ENCODE results near the gene TLR6.
"Not testable (repeated sequence)": the region's sequence is repeated elsewhere in the genome, so short reads cannot be mapped to it uniquely, and the experiment has no call there.

The TLR6 gene

GRCh38 chr4:38822748-38823303, 33.8 kb downstream of the TLR6 start:
- DNase-seq (ENCODE audit: low spot score): no peak

DNA sequence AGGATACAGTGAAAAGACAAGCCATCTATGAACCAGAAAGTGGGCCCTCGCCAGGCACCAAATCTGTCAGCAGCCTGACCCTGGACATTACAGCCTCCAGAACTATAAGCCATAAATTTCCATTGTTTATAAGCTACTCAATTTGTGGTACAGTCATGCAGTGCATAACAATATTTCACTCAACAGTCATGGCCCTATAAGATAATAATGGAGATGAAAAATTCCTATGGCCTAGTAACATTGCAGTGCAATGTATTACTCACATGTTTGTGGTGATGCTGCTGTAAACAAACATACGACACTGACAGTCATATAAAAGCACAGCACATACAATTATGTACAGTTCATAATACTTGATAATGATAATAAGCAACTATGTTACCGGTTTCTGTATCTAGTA, 34.9 kb downstream of the TLR6 start:
- no peak for DNase-seq (ENCODE audit: low spot score)

- no peak for DNase-seq (ENCODE audit: low spot score)
Measured at GRCh38 chr4:38820329-38821061, 36.1 kb downstream of the TLR6 start.

DNA sequence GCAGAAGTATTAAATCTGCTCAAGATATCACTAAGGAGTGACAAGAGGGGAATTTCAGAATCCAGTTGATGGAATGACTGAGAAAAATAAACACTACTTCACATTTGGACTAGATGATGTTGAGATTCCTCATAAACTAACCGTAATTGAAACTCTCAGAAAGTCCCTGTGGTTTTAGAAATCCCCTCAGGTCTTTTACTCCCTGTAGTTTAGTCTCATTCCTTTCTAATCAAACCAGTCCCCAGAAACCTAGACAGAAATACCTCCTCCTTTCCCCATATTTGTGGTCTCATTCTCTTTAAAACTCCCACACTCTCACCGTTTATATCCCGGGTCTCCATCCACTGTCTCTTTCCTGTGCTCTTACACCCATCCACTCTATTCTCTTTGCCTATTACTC, 37.0 kb downstream of the TLR6 start:
- DNase-seq (ENCODE audit: low spot score): no peak

GRCh38 chr4:38818441-38818976, 38.1 kb downstream of the TLR6 start:
- DNase-seq (ENCODE audit: low spot score): no peak

DNA sequence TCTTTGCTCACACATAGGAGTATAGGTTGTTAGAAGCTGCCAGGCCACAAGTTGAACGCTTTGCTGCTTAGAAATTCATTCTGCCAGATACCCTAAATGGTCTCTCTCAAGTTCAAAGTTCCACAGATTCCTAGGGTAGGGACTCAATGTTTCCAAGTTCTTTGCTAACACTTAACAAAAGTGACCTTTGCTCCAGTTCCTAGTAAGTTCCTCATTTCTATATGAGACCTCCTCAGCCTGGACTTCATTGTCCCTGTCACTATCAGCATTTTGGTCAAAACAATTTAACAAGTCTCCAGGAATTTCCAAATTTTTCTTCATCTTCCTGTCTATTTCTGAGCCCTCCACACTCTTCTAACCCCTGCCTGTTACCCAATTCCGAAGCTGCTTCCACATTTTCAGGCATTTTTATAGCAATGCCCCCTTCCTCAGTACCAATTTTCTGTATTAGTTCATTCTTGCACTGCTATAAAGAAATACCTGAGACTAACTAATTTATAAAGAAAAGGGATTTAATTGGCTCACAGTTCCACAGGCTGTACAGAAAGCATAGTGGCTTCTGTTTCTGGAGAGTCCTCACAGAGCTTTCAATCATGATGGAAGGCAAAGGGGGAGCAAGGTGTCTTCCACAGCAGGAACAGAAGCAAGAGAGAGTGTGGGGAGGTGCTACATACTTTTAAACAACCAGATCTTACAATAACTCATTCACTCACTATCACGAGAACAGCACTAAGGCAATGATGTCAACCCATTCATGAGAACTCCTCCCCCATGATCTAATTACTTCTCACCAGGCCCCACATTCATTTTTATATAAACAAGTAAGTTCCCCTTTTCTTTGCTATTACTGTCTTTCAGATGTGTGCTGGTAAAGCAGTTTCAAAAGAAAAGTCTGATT, 40.5 kb downstream of the TLR6 start:
- DNase-seq (ENCODE audit: low spot score): no peak

DNA sequence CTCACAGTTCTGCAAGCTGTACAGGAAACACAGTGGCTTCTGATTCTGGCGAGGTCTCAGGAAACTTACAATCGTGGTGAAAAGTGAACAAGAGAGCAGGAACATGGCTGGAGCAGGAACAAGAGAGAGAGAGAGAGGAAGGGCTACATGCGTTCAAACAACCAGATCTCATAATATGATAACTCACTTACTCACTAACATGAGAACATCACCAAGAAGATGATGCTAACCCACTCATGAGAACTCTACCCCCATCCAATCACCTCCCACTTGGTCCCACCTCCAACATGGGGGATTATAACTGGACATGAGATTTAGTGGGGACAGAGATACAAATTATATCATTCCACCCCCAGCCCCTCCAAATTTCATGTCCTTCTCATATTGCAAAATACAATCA, 42.2 kb downstream of the TLR6 start:
- no peak for DNase-seq (ENCODE audit: low spot score)

GRCh38 chr4:38811297-38811696, 45.3 kb downstream of the TLR6 start:
- DNase-seq (ENCODE audit: low spot score): no peak

- not testable (repeated sequence) for DNase-seq (ENCODE audit: low spot score)
Measured at GRCh38 chr4:38807462-38807861, 49.2 kb downstream of the TLR6 start.

- not testable (repeated sequence) for DNase-seq (ENCODE audit: low spot score)
Measured at GRCh38 chr4:38806251-38806650, 50.4 kb downstream of the TLR6 start.

DNA sequence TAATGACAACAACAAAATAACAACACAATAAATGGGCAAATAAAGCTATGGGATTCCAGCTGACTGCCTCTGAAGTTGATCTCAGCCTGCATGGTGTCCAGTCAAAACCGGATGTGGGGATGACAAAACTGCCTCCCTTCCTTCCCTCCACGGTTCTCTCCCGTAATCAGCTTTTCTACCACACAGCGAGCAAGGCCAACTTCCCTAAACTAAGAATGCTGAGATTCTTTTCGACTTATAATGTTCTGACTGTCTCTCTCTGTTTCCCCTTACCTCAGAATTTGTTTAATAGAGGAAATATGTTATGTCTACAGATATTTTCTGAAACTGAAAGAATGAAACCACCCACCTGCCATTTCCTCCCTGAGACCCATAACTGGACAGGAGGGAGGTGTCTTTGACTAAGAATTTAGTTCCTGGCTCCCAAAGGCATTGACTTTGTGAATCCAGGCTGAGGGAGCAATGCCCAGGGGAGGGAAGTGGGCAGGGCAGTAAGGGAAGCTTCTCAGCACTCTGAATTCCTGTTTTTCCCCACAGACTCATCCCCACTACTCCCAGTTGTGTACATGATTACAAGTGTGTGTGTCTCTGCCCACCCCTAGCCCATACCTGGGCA, 51.0 kb downstream of the TLR6 start:
- DNase-seq (ENCODE audit: low spot score): no peak

GRCh38 chr4:38804654-38805295, 51.8 kb downstream of the TLR6 start, which contains the start of gene TLR1:
TLR1 (minus strand) TSS chr4:38804791; CDS start chr4:38798831, 5,960 bp downstream.
- DNase-seq (ENCODE audit: low spot score): peak; percentile 46

GRCh38 chr4:38803833-38804653, 52.6 kb downstream of the TLR6 start:
- DNase-seq (ENCODE audit: low spot score): no peak

- DNase-seq (ENCODE audit: low spot score): no peak
Measured at GRCh38 chr4:38802561-38803355, 53.9 kb downstream of the TLR6 start.

DNA sequence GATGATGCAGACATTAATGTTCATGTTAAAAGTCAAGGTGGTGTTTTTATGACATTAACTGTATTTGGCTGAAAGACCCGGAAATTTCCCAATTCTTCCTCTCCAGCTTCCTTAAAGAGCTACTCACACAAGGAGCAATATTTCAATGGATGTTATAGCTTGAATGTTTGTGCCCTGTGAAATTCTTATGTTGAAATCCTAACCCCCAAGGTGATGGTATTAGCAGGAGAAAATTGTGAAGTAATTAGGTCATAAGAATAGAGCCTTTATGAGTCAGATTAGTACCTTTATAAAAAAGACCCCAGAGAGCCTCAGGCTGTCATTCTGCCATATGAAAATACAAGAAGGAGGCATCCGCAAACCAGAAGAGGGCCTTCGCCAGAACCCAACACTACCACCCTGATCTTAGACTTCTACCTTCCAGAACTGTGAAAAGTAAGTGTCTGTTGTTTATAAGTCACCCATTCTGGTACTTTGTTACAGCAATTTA, 55.6 kb downstream of the TLR6 start:
- DNase-seq (ENCODE audit: low spot score): no peak

DNA sequence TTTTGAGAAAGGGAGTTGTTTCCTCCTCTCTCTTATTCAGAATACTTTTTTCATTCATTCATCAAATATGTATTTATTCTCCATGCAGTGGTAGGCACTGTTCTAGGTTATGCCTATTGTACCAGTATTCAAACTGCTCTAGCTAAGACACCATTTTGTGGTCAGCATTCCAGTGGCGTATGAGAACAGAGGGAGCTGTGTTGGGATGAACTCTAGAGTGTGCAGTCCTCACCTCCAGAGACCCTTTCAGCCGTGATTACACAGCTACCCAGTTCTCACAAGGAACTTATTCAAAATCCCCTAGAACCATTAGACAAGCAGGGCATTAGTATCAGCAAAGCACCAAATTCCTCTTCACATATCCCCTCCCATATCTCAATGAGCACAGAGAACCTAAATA, 56.3 kb downstream of the TLR6 start:
- no peak for DNase-seq (ENCODE audit: low spot score)

DNA sequence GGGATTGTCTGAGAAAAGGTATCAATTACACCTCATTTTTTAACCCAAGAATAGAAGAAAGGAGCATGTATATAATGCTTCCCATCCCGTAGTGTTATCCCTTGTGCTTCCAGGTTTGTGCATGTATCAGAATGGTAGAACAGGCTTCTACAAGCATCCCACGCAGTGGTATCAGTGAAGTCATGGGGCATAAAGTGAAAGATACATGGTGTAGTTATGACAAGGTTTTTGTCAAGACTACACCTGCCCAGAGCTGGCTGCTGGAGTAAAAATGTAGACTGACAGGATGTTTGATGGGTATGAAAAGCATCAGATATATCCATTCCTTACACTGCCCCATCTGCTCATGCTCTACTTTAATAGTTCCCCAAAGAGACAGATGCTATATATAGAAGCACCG, 61.5 kb downstream of the TLR6 start:
- DNase-seq (ENCODE audit: low spot score): no peak

DNA sequence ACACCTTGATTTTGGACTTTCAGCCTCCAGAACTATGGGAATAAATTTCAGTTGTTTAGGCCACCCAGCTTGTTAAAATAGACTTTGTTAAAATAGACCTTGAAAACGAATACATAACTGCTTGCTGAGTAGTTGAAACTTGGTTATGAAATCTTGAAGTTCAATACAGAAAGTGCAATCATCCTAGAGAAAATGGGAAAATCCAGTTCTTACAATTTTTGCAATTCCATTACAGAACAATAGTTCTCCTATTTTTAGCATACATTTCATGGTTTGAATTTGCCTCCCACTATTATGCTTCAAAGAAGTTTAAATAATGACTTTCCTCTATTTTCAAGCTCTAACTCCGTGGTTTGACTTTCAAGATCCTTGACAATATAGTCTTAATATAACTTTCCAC, 62.6 kb downstream of the TLR6 start:
- DNase-seq (ENCODE audit: low spot score): no peak

GRCh38 chr4:38791010-38791409, 65.6 kb downstream of the TLR6 start:
- DNase-seq (ENCODE audit: low spot score): no peak

DNA sequence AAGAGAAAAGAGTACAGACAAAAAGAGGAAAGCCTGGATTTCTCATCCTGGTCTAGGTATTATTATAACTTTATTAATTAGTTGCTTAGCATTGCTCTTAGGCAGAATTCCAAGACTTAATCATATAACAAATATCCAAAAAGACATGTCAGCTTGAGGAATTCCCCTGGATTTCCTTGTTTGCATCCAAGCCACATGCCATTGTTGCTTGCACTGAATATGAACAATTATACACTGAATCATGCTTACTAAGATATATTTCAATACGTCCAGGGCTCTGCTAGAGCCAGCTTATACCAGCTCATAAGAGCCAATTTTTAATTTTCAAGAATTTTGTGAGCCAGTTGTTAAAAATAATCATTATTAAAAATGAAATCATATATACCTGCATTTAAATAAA, 68.3 kb downstream of the TLR6 start:
- peak; percentile 36 for DNase-seq (ENCODE audit: low spot score)

Data from kidney capillary endothelial cell (primary cell).